WTC11 (cell line): ENCODE measurements around the gene HNRNPM. TPM values are rescaled to one million over a fixed set of nuclear protein-coding genes. Genes with fewer than 3 reads are reported as not detected.
A peak's percentile ranks its signal among the peaks of the same experiment; 100 is the strongest.

ENCODE experiments used
- CBFB ChIP-seq: sonication (generic); formaldehyde crosslinking; IDR thresholded peaks from 2 replicates; pipeline ENCODE4 v1.8.1; 2022; ENCODE audit warnings: mild to moderate bottlenecking, low read depth, missing genetic modification reagents
- FOXK1 ChIP-seq: sonication (generic); formaldehyde crosslinking; IDR thresholded peaks from 2 replicates; pipeline ENCODE4 v1.8.0; 2022; ENCODE audit warnings: mild to moderate bottlenecking, moderate library complexity, missing genetic modification reagents
- FOXP1 ChIP-seq: sonication (generic); formaldehyde crosslinking; IDR thresholded peaks from 2 replicates; pipeline ENCODE4 v1.8.0; 2022; ENCODE audit warnings: missing genetic modification reagents, mild to moderate bottlenecking, moderate library complexity, borderline replicate concordance
- GRHL2 ChIP-seq: fragments of 250-450 bp; sonication (Bioruptor Pico); IDR thresholded peaks from 2 replicates; pipeline ENCODE4 v1.8.0; 2022; ENCODE audit warnings: mild to moderate bottlenecking, moderate library complexity; ENCODE audit not compliant: insufficient replicate concordance, severe bottlenecking
- IRF2 ChIP-seq: sonication (generic); formaldehyde crosslinking; IDR thresholded peaks from 2 replicates; pipeline ENCODE4 v1.8.0; 2022; ENCODE audit warnings: low read depth, missing genetic modification reagents, borderline replicate concordance
- KAT7 ChIP-seq: sonication (generic); formaldehyde crosslinking; IDR thresholded peaks from 2 replicates; pipeline ENCODE4 v1.8.1; 2023; ENCODE audit warnings: missing genetic modification reagents, mild to moderate bottlenecking, borderline replicate concordance
- MYBL2 ChIP-seq: sonication (generic); formaldehyde crosslinking; IDR thresholded peaks from 2 replicates; pipeline ENCODE4 v1.8.1; 2023; ENCODE audit warnings: mild to moderate bottlenecking, moderate library complexity, missing genetic modification reagents
- OVOL2 ChIP-seq: fragments of 250-450 bp; sonication (Bioruptor Pico); IDR thresholded peaks from 2 replicates; pipeline ENCODE4 v1.9.0; 2021; ENCODE audit warnings: mild to moderate bottlenecking, borderline replicate concordance
- RORB ChIP-seq: fragments of 250-450 bp; sonication (Bioruptor Pico); IDR thresholded peaks from 2 replicates; pipeline ENCODE4 v1.9.0; 2021; ENCODE audit warnings: mild to moderate bottlenecking
- SMAD4 ChIP-seq: sonication (generic); formaldehyde crosslinking; IDR thresholded peaks from 2 replicates; pipeline ENCODE4 v1.8.0; 2022; ENCODE audit warnings: mild to moderate bottlenecking, missing genetic modification reagents
- SP1 ChIP-seq: sonication (generic); formaldehyde crosslinking; conservative IDR thresholded peaks from 2 replicates; pipeline ENCODE4 v1.8.1; 2022; ENCODE audit warnings: missing genetic modification reagents
- TEAD4 ChIP-seq: sonication (generic); formaldehyde crosslinking; IDR thresholded peaks from 2 replicates; pipeline ENCODE4 v1.8.0; 2022; ENCODE audit warnings: mild to moderate bottlenecking, missing genetic modification reagents
- ZNF138 ChIP-seq: sonication (generic); formaldehyde crosslinking; conservative IDR thresholded peaks from 2 replicates; pipeline ENCODE4 v1.8.1; 2022; ENCODE audit warnings: mild to moderate bottlenecking, moderate library complexity, missing genetic modification reagents
- ZNF232 ChIP-seq: sonication (generic); formaldehyde crosslinking; IDR thresholded peaks from 2 replicates; pipeline ENCODE4 v1.8.0; 2022; ENCODE audit warnings: mild to moderate bottlenecking, missing genetic modification reagents
- total RNA-seq: library from RNA; stranded (reverse); gene quantifications from 3 replicates; pipeline ENCODE4 v1.2.3, GENCODE V29; 2021
- TF ChIP-seq, protein P1 (sequence below): sonication (generic); formaldehyde crosslinking; IDR thresholded peaks from 2 replicates; pipeline ENCODE4 v1.8.1; 2023; ENCODE audit warnings: mild to moderate bottlenecking, moderate library complexity, missing genetic modification reagents
- TF ChIP-seq, protein P2 (sequence below): sonication (generic); formaldehyde crosslinking; IDR thresholded peaks from 2 replicates; pipeline ENCODE4 v1.8.0; 2022; ENCODE audit warnings: mild to moderate bottlenecking, missing genetic modification reagents
- TF ChIP-seq, protein P3 (sequence below): fragments of 250-450 bp; sonication (Bioruptor Pico); IDR thresholded peaks from 2 replicates; pipeline ENCODE4 v2.1.2; 2022; ENCODE audit warnings: mild to moderate bottlenecking, moderate library complexity
- TF ChIP-seq, protein P4 (sequence below): sonication (generic); formaldehyde crosslinking; IDR thresholded peaks from 2 replicates; pipeline ENCODE4 v1.8.0; 2022; ENCODE audit warnings: mild to moderate bottlenecking, missing genetic modification reagents
- TF ChIP-seq, protein P5 (sequence below): sonication (generic); formaldehyde crosslinking; IDR thresholded peaks from 2 replicates; pipeline ENCODE4 v1.8.1; 2022; ENCODE audit warnings: mild to moderate bottlenecking, moderate library complexity, missing genetic modification reagents
- TF ChIP-seq, protein P6 (sequence below): fragments of 250-450 bp; sonication (Bioruptor Pico); conservative IDR thresholded peaks from 2 replicates; pipeline ENCODE4 v1.9.0; 2021; ENCODE audit warnings: mild to moderate bottlenecking
- TF ChIP-seq, protein P7 (sequence below): sonication (generic); formaldehyde crosslinking; IDR thresholded peaks from 2 replicates; pipeline ENCODE4 v1.8.0; 2022; ENCODE audit warnings: mild to moderate bottlenecking, missing genetic modification reagents
- TF ChIP-seq, protein P8 (sequence below): fragments of 250-450 bp; sonication (Bioruptor Pico); IDR thresholded peaks from 2 replicates; pipeline ENCODE4 v1.9.0; 2021; ENCODE audit warnings: mild to moderate bottlenecking
- TF ChIP-seq, protein P9 (sequence below): sonication (generic); formaldehyde crosslinking; IDR thresholded peaks from 2 replicates; pipeline ENCODE4 v1.8.1; 2023; ENCODE audit warnings: mild to moderate bottlenecking, missing genetic modification reagents

The HNRNPM gene
- total RNA-seq, 1 experiment from 2014 or later: 416 TPM

DNA sequence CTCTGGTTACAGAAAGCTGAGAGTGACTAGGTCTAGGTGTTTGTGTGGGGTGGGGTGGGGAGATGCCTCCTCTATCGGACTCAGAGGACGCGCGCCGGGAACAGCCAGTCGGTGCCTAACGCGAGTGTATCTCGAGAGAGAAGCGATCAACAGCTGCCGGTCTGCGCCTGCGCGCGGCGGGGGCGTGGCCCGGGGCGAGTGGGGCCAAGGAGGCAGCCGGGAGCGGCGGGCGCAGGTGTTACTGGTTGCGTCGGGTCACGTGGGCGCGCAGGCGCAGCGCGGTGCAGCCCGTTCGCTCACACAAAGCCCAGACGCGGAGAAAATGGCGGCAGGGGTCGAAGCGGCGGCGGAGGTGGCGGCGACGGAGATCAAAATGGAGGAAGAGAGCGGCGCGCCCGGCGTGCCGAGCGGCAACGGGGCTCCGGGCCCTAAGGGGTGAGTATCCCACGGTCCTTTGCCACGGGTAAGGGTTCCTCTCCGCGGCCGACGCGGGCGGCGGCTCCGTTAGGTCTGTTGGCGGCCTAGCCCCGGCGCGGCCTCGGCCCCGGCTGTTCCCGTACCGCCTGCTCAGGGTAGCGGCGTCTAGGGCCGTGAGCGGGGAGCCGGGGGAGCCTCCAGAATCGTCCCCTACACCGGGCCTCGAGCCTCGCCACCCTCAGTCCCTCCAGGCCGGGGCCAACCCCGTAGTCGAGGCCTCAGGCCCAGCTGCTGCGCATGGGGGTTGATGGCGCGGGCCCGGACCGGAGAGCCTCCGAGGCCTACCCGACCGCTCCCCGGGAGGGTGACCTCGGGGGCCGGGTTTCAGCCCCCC is at the start of gene HNRNPM (continued):
- no peak; the same call in 1 of the 2 replicates for TF ChIP-seq KAT7
- TF ChIP-seq ZNF138 (CRISPR knock-in tag): no peak
- TF ChIP-seq, protein P1, sequence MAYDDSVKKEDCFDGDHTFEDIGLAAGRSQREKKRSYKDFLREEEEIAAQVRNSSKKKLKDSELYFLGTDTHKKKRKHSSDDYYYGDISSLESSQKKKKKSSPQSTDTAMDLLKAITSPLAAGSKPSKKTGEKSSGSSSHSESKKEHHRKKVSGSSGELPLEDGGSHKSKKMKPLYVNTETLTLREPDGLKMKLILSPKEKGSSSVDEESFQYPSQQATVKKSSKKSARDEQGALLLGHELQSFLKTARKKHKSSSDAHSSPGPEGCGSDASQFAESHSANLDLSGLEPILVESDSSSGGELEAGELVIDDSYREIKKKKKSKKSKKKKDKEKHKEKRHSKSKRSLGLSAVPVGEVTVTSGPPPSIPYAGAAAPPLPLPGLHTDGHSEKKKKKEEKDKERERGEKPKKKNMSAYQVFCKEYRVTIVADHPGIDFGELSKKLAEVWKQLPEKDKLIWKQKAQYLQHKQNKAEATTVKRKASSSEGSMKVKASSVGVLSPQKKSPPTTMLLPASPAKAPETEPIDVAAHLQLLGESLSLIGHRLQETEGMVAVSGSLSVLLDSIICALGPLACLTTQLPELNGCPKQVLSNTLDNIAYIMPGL (CRISPR knock-in tag): peak; percentile 76; the same call in 1 of the 2 replicates
- TF ChIP-seq, protein P2, sequence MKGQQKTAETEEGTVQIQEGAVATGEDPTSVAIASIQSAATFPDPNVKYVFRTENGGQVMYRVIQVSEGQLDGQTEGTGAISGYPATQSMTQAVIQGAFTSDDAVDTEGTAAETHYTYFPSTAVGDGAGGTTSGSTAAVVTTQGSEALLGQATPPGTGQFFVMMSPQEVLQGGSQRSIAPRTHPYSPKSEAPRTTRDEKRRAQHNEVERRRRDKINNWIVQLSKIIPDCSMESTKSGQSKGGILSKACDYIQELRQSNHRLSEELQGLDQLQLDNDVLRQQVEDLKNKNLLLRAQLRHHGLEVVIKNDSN: peak; percentile 99
- TF ChIP-seq, protein P3, sequence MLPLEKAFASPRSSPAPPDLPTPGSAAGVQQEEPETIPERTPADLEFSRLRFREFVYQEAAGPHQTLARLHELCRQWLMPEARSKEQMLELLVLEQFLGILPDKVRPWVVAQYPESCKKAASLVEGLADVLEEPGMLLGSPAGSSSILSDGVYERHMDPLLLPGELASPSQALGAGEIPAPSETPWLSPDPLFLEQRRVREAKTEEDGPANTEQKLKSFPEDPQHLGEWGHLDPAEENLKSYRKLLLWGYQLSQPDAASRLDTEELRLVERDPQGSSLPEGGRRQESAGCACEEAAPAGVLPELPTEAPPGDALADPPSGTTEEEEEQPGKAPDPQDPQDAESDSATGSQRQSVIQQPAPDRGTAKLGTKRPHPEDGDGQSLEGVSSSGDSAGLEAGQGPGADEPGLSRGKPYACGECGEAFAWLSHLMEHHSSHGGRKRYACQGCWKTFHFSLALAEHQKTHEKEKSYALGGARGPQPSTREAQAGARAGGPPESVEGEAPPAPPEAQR (CRISPR knock-in tag): no peak
- TF ChIP-seq CBFB: no peak
- no peak for TF ChIP-seq GRHL2 (CRISPR knock-in tag)
- peak; percentile 95 for TF ChIP-seq FOXP1 (CRISPR knock-in tag)
- peak; percentile 94 for TF ChIP-seq FOXK1 (CRISPR knock-in tag)
- no peak for TF ChIP-seq IRF2 (CRISPR knock-in tag)
- no peak; the same call in 1 of the 2 replicates for TF ChIP-seq TEAD4 (CRISPR knock-in tag)
- TF ChIP-seq RORB: no peak
- TF ChIP-seq, protein P4, sequence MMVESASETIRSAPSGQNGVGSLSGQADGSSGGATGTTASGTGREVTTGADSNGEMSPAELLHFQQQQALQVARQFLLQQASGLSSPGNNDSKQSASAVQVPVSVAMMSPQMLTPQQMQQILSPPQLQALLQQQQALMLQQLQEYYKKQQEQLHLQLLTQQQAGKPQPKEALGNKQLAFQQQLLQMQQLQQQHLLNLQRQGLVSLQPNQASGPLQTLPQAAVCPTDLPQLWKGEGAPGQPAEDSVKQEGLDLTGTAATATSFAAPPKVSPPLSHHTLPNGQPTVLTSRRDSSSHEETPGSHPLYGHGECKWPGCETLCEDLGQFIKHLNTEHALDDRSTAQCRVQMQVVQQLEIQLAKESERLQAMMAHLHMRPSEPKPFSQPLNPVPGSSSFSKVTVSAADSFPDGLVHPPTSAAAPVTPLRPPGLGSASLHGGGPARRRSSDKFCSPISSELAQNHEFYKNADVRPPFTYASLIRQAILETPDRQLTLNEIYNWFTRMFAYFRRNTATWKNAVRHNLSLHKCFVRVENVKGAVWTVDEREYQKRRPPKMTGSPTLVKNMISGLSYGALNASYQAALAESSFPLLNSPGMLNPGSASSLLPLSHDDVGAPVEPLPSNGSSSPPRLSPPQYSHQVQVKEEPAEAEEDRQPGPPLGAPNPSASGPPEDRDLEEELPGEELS (CRISPR knock-in tag): peak; percentile 62
- TF ChIP-seq, protein P5, sequence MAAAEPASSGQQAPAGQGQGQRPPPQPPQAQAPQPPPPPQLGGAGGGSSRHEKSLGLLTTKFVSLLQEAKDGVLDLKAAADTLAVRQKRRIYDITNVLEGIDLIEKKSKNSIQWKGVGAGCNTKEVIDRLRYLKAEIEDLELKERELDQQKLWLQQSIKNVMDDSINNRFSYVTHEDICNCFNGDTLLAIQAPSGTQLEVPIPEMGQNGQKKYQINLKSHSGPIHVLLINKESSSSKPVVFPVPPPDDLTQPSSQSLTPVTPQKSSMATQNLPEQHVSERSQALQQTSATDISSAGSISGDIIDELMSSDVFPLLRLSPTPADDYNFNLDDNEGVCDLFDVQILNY: peak; percentile 46; the same call in 1 of the 2 replicates
- TF ChIP-seq, protein P6, sequence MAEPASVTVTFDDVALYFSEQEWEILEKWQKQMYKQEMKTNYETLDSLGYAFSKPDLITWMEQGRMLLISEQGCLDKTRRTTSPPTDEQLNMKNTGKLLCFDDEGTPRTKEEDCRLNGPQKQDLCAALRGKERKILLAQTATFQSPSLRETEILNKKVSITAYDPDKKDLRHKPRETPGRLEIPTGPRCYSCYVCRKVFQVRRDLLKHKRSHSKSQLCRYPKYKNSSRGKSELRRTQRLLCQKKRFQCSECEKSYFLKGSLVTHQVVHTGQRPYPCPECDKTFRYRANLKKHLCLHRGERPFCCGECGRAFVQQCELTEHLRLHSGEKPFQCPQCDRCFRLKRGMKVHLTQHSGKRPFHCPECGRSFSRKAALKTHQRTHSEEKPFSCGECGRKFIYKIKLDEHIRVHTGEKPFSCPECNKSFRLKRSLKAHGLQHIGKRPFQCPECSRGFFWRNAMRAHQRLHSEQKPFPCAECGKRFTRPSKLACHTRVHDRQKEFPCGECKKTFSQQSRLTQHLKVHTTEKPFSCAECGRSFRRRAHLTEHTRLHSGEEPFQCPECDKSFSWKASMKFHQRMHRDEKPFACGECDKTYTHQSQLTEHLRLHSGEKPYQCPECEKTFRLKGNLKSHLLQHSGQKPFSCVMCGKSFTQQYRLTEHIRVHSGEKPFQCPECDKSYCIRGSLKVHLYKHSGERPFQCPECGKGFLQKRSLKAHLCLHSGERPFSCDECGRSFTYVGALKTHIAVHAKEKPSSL: no peak
- TF ChIP-seq, protein P7, sequence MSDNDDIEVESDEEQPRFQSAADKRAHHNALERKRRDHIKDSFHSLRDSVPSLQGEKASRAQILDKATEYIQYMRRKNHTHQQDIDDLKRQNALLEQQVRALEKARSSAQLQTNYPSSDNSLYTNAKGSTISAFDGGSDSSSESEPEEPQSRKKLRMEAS (CRISPR knock-in tag): peak; percentile 91
- TF ChIP-seq, protein P8, sequence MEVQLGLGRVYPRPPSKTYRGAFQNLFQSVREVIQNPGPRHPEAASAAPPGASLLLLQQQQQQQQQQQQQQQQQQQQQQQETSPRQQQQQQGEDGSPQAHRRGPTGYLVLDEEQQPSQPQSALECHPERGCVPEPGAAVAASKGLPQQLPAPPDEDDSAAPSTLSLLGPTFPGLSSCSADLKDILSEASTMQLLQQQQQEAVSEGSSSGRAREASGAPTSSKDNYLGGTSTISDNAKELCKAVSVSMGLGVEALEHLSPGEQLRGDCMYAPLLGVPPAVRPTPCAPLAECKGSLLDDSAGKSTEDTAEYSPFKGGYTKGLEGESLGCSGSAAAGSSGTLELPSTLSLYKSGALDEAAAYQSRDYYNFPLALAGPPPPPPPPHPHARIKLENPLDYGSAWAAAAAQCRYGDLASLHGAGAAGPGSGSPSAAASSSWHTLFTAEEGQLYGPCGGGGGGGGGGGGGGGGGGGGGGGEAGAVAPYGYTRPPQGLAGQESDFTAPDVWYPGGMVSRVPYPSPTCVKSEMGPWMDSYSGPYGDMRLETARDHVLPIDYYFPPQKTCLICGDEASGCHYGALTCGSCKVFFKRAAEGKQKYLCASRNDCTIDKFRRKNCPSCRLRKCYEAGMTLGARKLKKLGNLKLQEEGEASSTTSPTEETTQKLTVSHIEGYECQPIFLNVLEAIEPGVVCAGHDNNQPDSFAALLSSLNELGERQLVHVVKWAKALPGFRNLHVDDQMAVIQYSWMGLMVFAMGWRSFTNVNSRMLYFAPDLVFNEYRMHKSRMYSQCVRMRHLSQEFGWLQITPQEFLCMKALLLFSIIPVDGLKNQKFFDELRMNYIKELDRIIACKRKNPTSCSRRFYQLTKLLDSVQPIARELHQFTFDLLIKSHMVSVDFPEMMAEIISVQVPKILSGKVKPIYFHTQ (CRISPR knock-in tag): no peak
- TF ChIP-seq SP1 (CRISPR knock-in tag): peak; percentile 79
- peak; percentile 92 for TF ChIP-seq MYBL2 (CRISPR knock-in tag)
- TF ChIP-seq, protein P9, sequence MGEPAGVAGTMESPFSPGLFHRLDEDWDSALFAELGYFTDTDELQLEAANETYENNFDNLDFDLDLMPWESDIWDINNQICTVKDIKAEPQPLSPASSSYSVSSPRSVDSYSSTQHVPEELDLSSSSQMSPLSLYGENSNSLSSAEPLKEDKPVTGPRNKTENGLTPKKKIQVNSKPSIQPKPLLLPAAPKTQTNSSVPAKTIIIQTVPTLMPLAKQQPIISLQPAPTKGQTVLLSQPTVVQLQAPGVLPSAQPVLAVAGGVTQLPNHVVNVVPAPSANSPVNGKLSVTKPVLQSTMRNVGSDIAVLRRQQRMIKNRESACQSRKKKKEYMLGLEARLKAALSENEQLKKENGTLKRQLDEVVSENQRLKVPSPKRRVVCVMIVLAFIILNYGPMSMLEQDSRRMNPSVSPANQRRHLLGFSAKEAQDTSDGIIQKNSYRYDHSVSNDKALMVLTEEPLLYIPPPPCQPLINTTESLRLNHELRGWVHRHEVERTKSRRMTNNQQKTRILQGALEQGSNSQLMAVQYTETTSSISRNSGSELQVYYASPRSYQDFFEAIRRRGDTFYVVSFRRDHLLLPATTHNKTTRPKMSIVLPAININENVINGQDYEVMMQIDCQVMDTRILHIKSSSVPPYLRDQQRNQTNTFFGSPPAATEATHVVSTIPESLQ: no peak
- peak; percentile 65; the same call in 1 of the 2 replicates for TF ChIP-seq ZNF232 (CRISPR knock-in tag)
- no peak for TF ChIP-seq SMAD4
- TF ChIP-seq OVOL2 (CRISPR knock-in tag): no peak
